Activated T-cell treated with anti-CD3 and anti-CD28 coated beads for 48 hours (primary cell): ENCODE measurements around the gene CFAP61.
"Not testable (repeated sequence)": the region's sequence is repeated elsewhere in the genome, so short reads cannot be mapped to it uniquely, and the experiment has no call there.

Source experiments
- DNase-seq: peaks from one replicate; pipeline ENCODE4 v3.0.0-alpha.2; 2020; ENCODE audit warnings: low read depth

The CFAP61 gene

GRCh38 chr20:20211988-20212518, 159.7 kb downstream of the CFAP61 start:
- DNase-seq: no peak

GRCh38 chr20:20212675-20213096, 160.4 kb downstream of the CFAP61 start:
- DNase-seq: no peak

GRCh38 chr20:20213526-20214121, 161.3 kb downstream of the CFAP61 start:
- DNase-seq: no peak

- no peak for DNase-seq
Measured at GRCh38 chr20:20214757-20215275, 162.5 kb downstream of the CFAP61 start.

- DNase-seq: no peak
Measured at GRCh38 chr20:20215976-20216727, 163.8 kb downstream of the CFAP61 start.

- no peak for DNase-seq
Measured at GRCh38 chr20:20216941-20217340, 164.6 kb downstream of the CFAP61 start.

GRCh38 chr20:20217621-20218020, 165.3 kb downstream of the CFAP61 start:
- DNase-seq: no peak

- not testable (repeated sequence) for DNase-seq
Measured at GRCh38 chr20:20218106-20218505, 165.8 kb downstream of the CFAP61 start.

- DNase-seq: no peak
Measured at GRCh38 chr20:20219016-20219415, 166.7 kb downstream of the CFAP61 start.

GRCh38 chr20:20220134-20220533, 167.8 kb downstream of the CFAP61 start:
- no peak for DNase-seq

- no peak for DNase-seq
Measured at GRCh38 chr20:20223981-20224380, 171.6 kb downstream of the CFAP61 start.

GRCh38 chr20:20224806-20225205, 172.5 kb downstream of the CFAP61 start:
- DNase-seq: no peak

GRCh38 chr20:20225325-20226043, 173.2 kb downstream of the CFAP61 start:
- DNase-seq: no peak

- no peak for DNase-seq
Measured at GRCh38 chr20:20226554-20226953, 174.2 kb downstream of the CFAP61 start.

GRCh38 chr20:20227013-20227571, 174.8 kb downstream of the CFAP61 start:
- no peak for DNase-seq

- no peak for DNase-seq
Measured at GRCh38 chr20:20228351-20228750, 176.0 kb downstream of the CFAP61 start.

GRCh38 chr20:20229595-20229994, 177.3 kb downstream of the CFAP61 start:
- no peak for DNase-seq

- no peak for DNase-seq
Measured at GRCh38 chr20:20230741-20231140, 178.4 kb downstream of the CFAP61 start.

GRCh38 chr20:20231528-20232298, 179.4 kb downstream of the CFAP61 start:
- no peak for DNase-seq

GRCh38 chr20:20233041-20233514, 180.7 kb downstream of the CFAP61 start:
- no peak for DNase-seq

- no peak for DNase-seq
Measured at GRCh38 chr20:20235681-20236080, 183.3 kb downstream of the CFAP61 start.
